GM18858 (cell line): ENCODE data around the gene MRPL3.

Experiments
- ATAC-seq: cut with Tn5 transposase; IDR thresholded peaks from one replicate; pipeline ENCODE4 v1.9.1; 2021; ENCODE audit not compliant: unreplicated experiment

The MRPL3 gene

DNA sequence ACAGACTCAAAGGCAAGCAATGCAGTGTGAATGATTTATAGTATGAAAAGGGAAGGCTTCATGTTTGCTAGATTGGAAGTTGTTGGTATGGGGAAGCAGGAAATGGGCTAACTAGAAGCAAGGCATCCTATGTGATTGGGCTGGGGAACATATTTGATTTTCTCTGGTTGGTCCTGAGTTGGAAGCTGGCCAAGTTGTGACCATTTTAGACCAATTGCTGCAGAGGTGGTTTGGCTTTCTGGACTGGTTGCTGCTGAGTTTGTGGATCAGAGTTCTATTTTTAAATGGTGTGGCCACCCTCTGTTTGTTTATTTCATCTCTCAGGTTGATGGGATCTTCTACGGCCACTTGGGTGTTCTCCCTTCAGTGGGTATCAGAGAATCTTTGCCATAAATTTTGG is 81.5 kb downstream of the MRPL3 start:
- no peak for ATAC-seq

DNA sequence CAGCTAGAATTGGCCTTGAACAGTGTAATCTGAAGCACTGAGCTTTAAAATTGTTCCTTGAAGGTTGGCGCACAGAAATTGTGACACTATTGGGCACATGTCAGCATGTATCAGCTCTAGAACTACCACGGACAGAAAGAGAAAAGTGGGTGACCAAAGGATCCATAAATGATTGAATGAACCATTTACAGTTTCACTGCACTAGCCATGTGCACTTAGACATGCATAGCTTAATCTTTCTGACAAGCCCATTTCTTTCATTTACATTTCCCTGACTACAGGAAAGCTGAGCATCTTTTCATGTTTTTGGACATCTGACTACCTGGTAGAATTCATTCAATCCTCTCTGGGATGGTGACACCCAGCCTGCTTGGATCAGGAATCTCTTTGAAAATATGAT is 85.0 kb downstream of the MRPL3 start:
- ATAC-seq, result no peak
